H1 (cell line): ENCODE data around the gene PLA2G1B. TPM values are rescaled to one million over a fixed set of nuclear protein-coding genes. Genes with fewer than 3 reads are reported as not detected.

ENCODE experiments used
- CTCF ChIA-PET: fragments of 300-600 bp; sonication (Branson Sonifier 250); formaldehyde crosslinking; loops from one replicate; lab custom pipeline; 2021; ENCODE audit not compliant: partially characterized antibody; lab: Charles Lee
- POLR2A ChIA-PET: fragments of 300-600 bp; sonication (Branson Sonifier 250); formaldehyde crosslinking; loops from one replicate; lab custom pipeline; 2021; ENCODE audit warnings: inconsistent platforms; ENCODE audit not compliant: partially characterized antibody; lab: Charles Lee
- DNase-seq, 2 experiments: peaks; one replicate each; pipeline versions ENCODE4 v3.0.0 to v3.0.0-alpha.2; 2010 to 2022; ENCODE audit warnings: low spot score in 2 of 2, low read depth in 1 of 2, mixed read lengths in 1 of 2
- FAIRE-seq: peaks from 2 replicates; lab custom pipeline; 2011; peaks lifted over from hg19 to GRCh38; lab: Jason Lieb, UNC
- H2AFZ ChIP-seq: 2 replicates; pipeline ENCODE4 v1.8.1; 2012; ENCODE audit warnings: low read length, inconsistent platforms
- H2AK5ac ChIP-seq: 2 replicates; pipeline ENCODE4 v1.6.1; 2013; ENCODE audit warnings: low read depth, low read length
- H2BK120ac ChIP-seq: replicated peaks from 2 replicates; pipeline ENCODE3; 2013; ENCODE audit warnings: low read depth, low read length, inconsistent platforms
- H2BK12ac ChIP-seq: 2 replicates; pipeline ENCODE4 v1.6.1; 2013; ENCODE audit warnings: low read depth, low read length
- H2BK15ac ChIP-seq: 2 replicates; pipeline ENCODE4 v1.6.1; 2013; ENCODE audit warnings: low read length
- H2BK20ac ChIP-seq: 2 replicates; pipeline ENCODE4 v1.6.1; 2013; ENCODE audit warnings: low read length
- H2BK5ac ChIP-seq: 2 replicates; pipeline ENCODE4 v1.6.1; 2013; ENCODE audit warnings: low read depth, low read length
- H3K14ac ChIP-seq: 2 replicates; pipeline ENCODE4 v1.6.1; 2013; ENCODE audit warnings: inconsistent platforms; ENCODE audit not compliant: insufficient read length
- H3K18ac ChIP-seq: 2 replicates; pipeline ENCODE4 v1.6.1; 2013; ENCODE audit warnings: low read length; ENCODE audit errors: extremely low read depth
- H3K23ac ChIP-seq: 2 replicates; pipeline ENCODE4 v1.6.1; 2013; ENCODE audit warnings: inconsistent platforms; ENCODE audit not compliant: insufficient read length
- H3K23me2 ChIP-seq: 2 replicates; pipeline ENCODE4 v1.6.1; 2013; ENCODE audit warnings: low read depth, low read length
- H3K27ac ChIP-seq: 2 replicates; pipeline ENCODE4 v1.6.1; 2011; ENCODE audit warnings: low read depth, low read length, inconsistent platforms
- H3K27me3 ChIP-seq, 4 experiments: replicated peaks in 1 of 4; 1 replicate in 1 of 4; 2 replicates in 3 of 4; pipeline versions ENCODE4 v1.6.1 to v1.8.1; 2011 to 2013; ENCODE audit warnings: low read length in 3 of 4, mild to moderate bottlenecking in 3 of 4, inconsistent platforms in 2 of 4, mixed read lengths in 2 of 4, moderate library complexity in 1 of 4; ENCODE audit not compliant: control insufficient read depth in 3 of 4, insufficient read depth in 3 of 4; ENCODE audit errors: extremely low read depth in 1 of 4
- H3K36me3 ChIP-seq, 4 experiments: 2 replicates each; pipeline versions ENCODE4 v1.6.1 to v1.8.1; 2011 to 2013; ENCODE audit warnings: mild to moderate bottlenecking in 4 of 4, low read length in 3 of 4, moderate library complexity in 2 of 4, control low read depth in 1 of 4, inconsistent platforms in 1 of 4; ENCODE audit not compliant: insufficient read depth in 4 of 4, control insufficient read depth in 2 of 4
- H3K4ac ChIP-seq: replicated peaks from 2 replicates; pipeline ENCODE3; 2013; ENCODE audit warnings: low read length, low read depth, mixed read lengths, inconsistent platforms; ENCODE audit not compliant: insufficient read length
- H3K4me1 ChIP-seq, 4 experiments: replicated peaks in 1 of 4; 1 replicate in 1 of 4; 2 replicates in 3 of 4; pipeline versions ENCODE4 v1.6.1 to v1.8.1; 2011 to 2013; ENCODE audit warnings: low read length in 3 of 4, inconsistent platforms in 2 of 4, mixed read lengths in 1 of 4; ENCODE audit not compliant: insufficient read depth in 4 of 4, control insufficient read depth in 3 of 4
- H3K4me2 ChIP-seq, 2 experiments: 2 replicates each; pipeline versions ENCODE4 v1.6.1 to v1.8.1; 2011 to 2013; ENCODE audit warnings: low read depth in 2 of 2, low read length in 2 of 2, control low read depth in 1 of 2, inconsistent platforms in 1 of 2, mild to moderate bottlenecking in 1 of 2; ENCODE audit not compliant: insufficient read depth in 1 of 2
- H3K4me3 ChIP-seq, 4 experiments: fragments of 200-600, 300-600 bp in 1 of 4; sonication (generic), shearing (Covaris generic), sonication (Bioruptor Twin) in 1 of 4; 2 replicates each; pipeline versions ENCODE4 v1.5.1 to v1.8.1; 2011 to 2016; ENCODE audit warnings: low read length in 4 of 4, low read depth in 3 of 4, control low read depth in 2 of 4, inconsistent platforms in 2 of 4, mild to moderate bottlenecking in 2 of 4, mixed read lengths in 1 of 4, moderate library complexity in 1 of 4; ENCODE audit not compliant: insufficient read depth in 2 of 4; ENCODE audit errors: extremely low read depth in 1 of 4
- H3K56ac ChIP-seq: replicated peaks from 2 replicates; pipeline ENCODE3; 2013; ENCODE audit warnings: low read depth, mild to moderate bottlenecking, mixed read lengths, low read length, inconsistent platforms; ENCODE audit not compliant: insufficient read length
- H3K79me1 ChIP-seq: 2 replicates; pipeline ENCODE4 v1.6.1; 2013; ENCODE audit warnings: low read depth, low read length, control low read depth
- H3K79me2 ChIP-seq, 2 experiments: 2 replicates each; pipeline versions ENCODE4 v1.6.1 to v1.8.1; 2012 to 2013; ENCODE audit warnings: low read length in 2 of 2, mild to moderate bottlenecking in 2 of 2, inconsistent platforms in 1 of 2; ENCODE audit not compliant: insufficient read depth in 2 of 2, control insufficient read depth in 1 of 2
- H3K9ac ChIP-seq, 4 experiments: replicated peaks in 1 of 4; 1 replicate in 1 of 4; 2 replicates in 3 of 4; pipeline versions ENCODE4 v1.6.1 to v1.8.1; 2011 to 2013; ENCODE audit warnings: low read depth in 3 of 4, low read length in 3 of 4, control low read depth in 2 of 4, mild to moderate bottlenecking in 2 of 4, moderate library complexity in 2 of 4, inconsistent platforms in 1 of 4; ENCODE audit errors: extremely low read depth in 1 of 4
- H3K9me3 ChIP-seq, 2 experiments: 2 replicates each; pipeline versions ENCODE4 v1.6.1 to v1.8.1; 2012 to 2013; ENCODE audit warnings: mild to moderate bottlenecking in 2 of 2, moderate library complexity in 2 of 2, control low read depth in 1 of 2, inconsistent platforms in 1 of 2, low read depth in 1 of 2, low read length in 1 of 2, mixed read lengths in 1 of 2; ENCODE audit not compliant: insufficient read depth in 2 of 2
- H4K20me1 ChIP-seq, 2 experiments: replicated peaks in 1 of 2; 2 replicates each; pipeline versions ENCODE3 to v1.8.1; 2011 to 2013; ENCODE audit warnings: inconsistent platforms in 2 of 2, low read length in 2 of 2, mild to moderate bottlenecking in 1 of 2; ENCODE audit not compliant: insufficient read depth in 2 of 2, control insufficient read depth in 1 of 2
- H4K5ac ChIP-seq: 2 replicates; pipeline ENCODE4 v1.6.1; 2013; ENCODE audit warnings: low read length, low read depth, mixed read lengths, inconsistent platforms; ENCODE audit not compliant: insufficient read length
- H4K8ac ChIP-seq: 2 replicates; pipeline ENCODE4 v1.8.0; 2013; ENCODE audit warnings: mild to moderate bottlenecking, moderate library complexity, low read length, inconsistent platforms; ENCODE audit not compliant: insufficient read depth; ENCODE audit errors: extremely low read depth
- H4K91ac ChIP-seq: replicated peaks from 2 replicates; pipeline ENCODE3; 2013; ENCODE audit warnings: low read length, mixed read lengths, inconsistent platforms; ENCODE audit not compliant: insufficient read length
- BACH1 ChIP-seq: IDR thresholded peaks from 2 replicates; pipeline ENCODE4 v1.6.1; 2012; ENCODE audit warnings: low read length, improper control_type of control experiment
- CHD2 ChIP-seq: IDR thresholded peaks from 2 replicates; pipeline ENCODE4 v1.6.1; 2012; ENCODE audit warnings: low read length, improper control_type of control experiment
- EZH2 ChIP-seq: fragments of 200-600 bp; sonication (generic); IDR thresholded peaks from 2 replicates; pipeline ENCODE4 v1.7.1; 2012; ENCODE audit warnings: low read depth, mild to moderate bottlenecking, moderate library complexity, low read length, inconsistent platforms; ENCODE audit not compliant: severe bottlenecking
- FOSL1 ChIP-seq: IDR thresholded peaks from 2 replicates; pipeline ENCODE4 v1.6.1; 2011; ENCODE audit warnings: mild to moderate bottlenecking, low read depth, low read length, moderate library complexity; ENCODE audit not compliant: insufficient read depth
- JUND ChIP-seq: IDR thresholded peaks from 2 replicates; pipeline ENCODE4 v1.6.1; 2011; ENCODE audit warnings: mild to moderate bottlenecking, improper control_type of control experiment, low read length
- KDM5A ChIP-seq: fragments of 200-600 bp; IDR thresholded peaks from 2 replicates; pipeline ENCODE4 v1.7.1; 2012; ENCODE audit warnings: mild to moderate bottlenecking, low read length, inconsistent platforms, mixed read lengths
- MAFK ChIP-seq: IDR thresholded peaks from 2 replicates; pipeline ENCODE4 v1.6.1; 2012; ENCODE audit warnings: low read depth, mild to moderate bottlenecking, improper control_type of control experiment, low read length
- POLR2A ChIP-seq, 2 experiments: IDR thresholded peaks; 1 replicate in 1 of 2; 2 replicates in 1 of 2; pipeline ENCODE4 v1.6.1; 2011; ENCODE audit warnings: low read depth in 2 of 2, low read length in 2 of 2, mild to moderate bottlenecking in 2 of 2; ENCODE audit errors: control extremely low read depth in 1 of 2
- POLR2AphosphoS5 ChIP-seq: IDR thresholded peaks from 2 replicates; pipeline ENCODE4 v1.6.1; 2011; ENCODE audit warnings: low read depth, low read length
- RXRA ChIP-seq: IDR thresholded peaks from 2 replicates; pipeline ENCODE4 v1.6.1; 2011; ENCODE audit warnings: low read depth, mild to moderate bottlenecking, low read length, moderate library complexity; ENCODE audit not compliant: insufficient read depth
- SAP30 ChIP-seq: fragments of 300-600 bp; sonication (generic); IDR thresholded peaks from 2 replicates; pipeline ENCODE4 v1.7.1; 2012; ENCODE audit warnings: low read length, moderate library complexity, mild to moderate bottlenecking, inconsistent platforms; ENCODE audit not compliant: insufficient read depth, insufficient replicate concordance
- SIRT6 ChIP-seq: IDR thresholded peaks from one replicate; pipeline ENCODE4 v1.7.1; 2012; ENCODE audit warnings: low read length, inconsistent platforms
- TAF7 ChIP-seq: optimal IDR thresholded peaks from 2 replicates; pipeline ENCODE3; 2011; ENCODE audit warnings: low read depth, mild to moderate bottlenecking, inconsistent platforms, low read length, moderate library complexity, borderline replicate concordance
- WGBS, 2 experiments: shearing (Covaris generic) in 1 of 2; methylation state at CpG; one replicate each; pipeline versions ENCODE4 v1.1.6 to v1.1.7; 2013 to 2015; ENCODE audit warnings: low lambda C conversion rate in 2 of 2, mixed read lengths in 2 of 2, inconsistent platforms in 1 of 2, low coverage in 1 of 2, missing lambda C conversion rate in 1 of 2; ENCODE audit not compliant: insufficient replicate concordance in 2 of 2, insufficient coverage in 1 of 2, insufficient read length in 1 of 2; ENCODE audit errors: extremely low coverage in 1 of 2, missing lambda C conversion rate in 1 of 2; 5-methylcytosine and 5-hydroxymethylcytosine counted together
- polyA plus RNA-seq, 7 experiments: library from polyadenylated mRNA; depleted of rRNA in 3 of 7; stranded (reverse) in 5 of 7; unstranded in 2 of 7; fragments of >200 nt in 5 of 7; fragments of 200-250 nt in 2 of 7; gene quantifications; 1 replicate in 5 of 7; 2 replicates in 1 of 7; 4 replicates in 1 of 7; pipeline versions ENCODE4 v1.2.1 to v1.2.3, GENCODE V29; 2011 to 2013; ENCODE audit warnings: missing spikeins in 2 of 7, mixed read lengths in 2 of 7
- total RNA-seq: library from RNA; stranded (reverse); fragmentation: NEBNext Ultra II Directional; extraction: Animal tissue kit (Norgen Biotek cat#: 25700); gene quantifications from 2 replicates; pipeline ENCODE4 v1.2.1, GENCODE V29; 2021

The PLA2G1B gene
- total and polyA plus RNA-seq, 2 of the 8 experiments (the other 6 are each of a cell fraction or from before 2014, with no cell fraction given): not detected

DNA sequence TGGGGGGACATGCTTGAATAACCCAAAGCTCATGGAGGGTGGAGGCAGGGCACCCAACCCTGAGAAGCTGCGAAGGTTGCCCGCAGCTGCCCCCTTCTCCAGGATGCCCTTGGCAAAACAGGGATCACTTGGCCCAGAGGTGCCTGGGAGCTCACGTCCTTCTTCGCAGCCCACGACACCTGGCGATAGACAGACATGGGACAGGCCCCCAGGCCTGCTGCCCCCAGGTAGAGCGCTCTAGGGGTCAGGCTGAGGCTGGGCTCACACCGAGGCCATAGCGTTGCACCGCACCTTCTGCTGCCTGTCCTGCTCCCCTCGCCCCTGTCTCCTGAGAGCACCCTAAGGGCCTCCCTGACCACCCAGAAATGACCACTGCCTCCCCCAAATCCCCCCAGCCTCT, 20.2 kb upstream of the PLA2G1B start:
- Histone ChIP-seq H3K79me2 (no peaks in the 10 kb centered on the region), H3K79me1 (no peaks in the 10 kb centered on the region), H4K5ac (no peak overlapping the region), H3K4me3 (no peak overlapping the region), H3K4me2 (no peak overlapping the region), H2BK20ac (no peak overlapping the region), H3K4ac (no peak overlapping the region), H2BK5ac (no peak overlapping the region), H2BK12ac (no peak overlapping the region), H2BK15ac (no peak overlapping the region), H2AK5ac (no peak overlapping the region), H3K9ac (no peak overlapping the region), H4K20me1 (peaks cover 0 to 4% of the 10 kb centered on the region in 2 experiments), H2BK120ac (no peak overlapping the region), H3K23ac (no peak overlapping the region), H3K14ac (no peak overlapping the region), H3K27ac (no peak overlapping the region), H3K36me3 (peaks cover 12 to 57% (median 38%) of the 10 kb centered on the region in 4 experiments; a peak in 7 of 8 replicates), H3K23me2 (no peaks in the 10 kb centered on the region), H3K27me3 (no peaks in the 10 kb centered on the region), H3K9me3 (no peaks in the 10 kb centered on the region), H3K4me1 (peaks cover 0 to 2% (median under 1%) of the 10 kb centered on the region in 4 experiments; a peak in 3 of 7 replicates), H2AFZ (no peak overlapping the region), H3K56ac (no peak overlapping the region), H4K91ac (no peak overlapping the region), H3K18ac (no peak overlapping the region), H4K8ac (no peak overlapping the region)
- POLR2A ChIA-PET: interaction anchor here (0.7 to 1.5 kb wide), 2 partner anchors 14 to 55 kb away, joined by 3 to 6 read pairs; partner anchors contain the start of gene RNU4-1
- FAIRE-seq (no peak), DNase-seq (no peak)
- TF ChIP-seq SAP30 (no peak), BACH1 (no peak), KDM5A (no peak), POLR2AphosphoS5 (no peak), JUND (no peak), MAFK (no peak), TAF7 (no peak), RXRA (no peak), EZH2 (no peak), FOSL1 (no peak), SIRT6 (no peak), POLR2A (IDR thresholded peaks at IDR 0.05; ENCODE audit: control extremely low read depth in 1 of 2, low read depth in 2 of 2, low read length in 2 of 2) (no peak), CHD2 (no peak)
- WGBS, 2 experiments: 96% methylated on average over 11 of the region's 11 CpGs; no CpG with 5 or more reads in 1 of the 2 experiments
- CTCF ChIA-PET: interaction anchor here (0.6 to 8.5 kb wide), 7 partner anchors 14 to 108 kb away, joined by 3 to 66 read pairs (median 3); no protein-coding TSS in a partner anchor
